H1 (cell line): ENCODE data around the gene QSOX2. TPM values are rescaled to one million over a fixed set of nuclear protein-coding genes. Genes with fewer than 3 reads are reported as not detected.

Experiments used
- CTCF ChIA-PET: fragments of 300-600 bp; sonication (Branson Sonifier 250); formaldehyde crosslinking; loops from one replicate; lab custom pipeline; 2021; ENCODE audit not compliant: partially characterized antibody; lab: Charles Lee
- POLR2A ChIA-PET: fragments of 300-600 bp; sonication (Branson Sonifier 250); formaldehyde crosslinking; loops from one replicate; lab custom pipeline; 2021; ENCODE audit warnings: inconsistent platforms; ENCODE audit not compliant: partially characterized antibody; lab: Charles Lee
- DNase-seq, 2 experiments: peaks; one replicate each; pipeline versions ENCODE4 v3.0.0 to v3.0.0-alpha.2; 2010 to 2022; ENCODE audit warnings: low spot score in 2 of 2, low read depth in 1 of 2, mixed read lengths in 1 of 2
- FAIRE-seq: peaks from 2 replicates; lab custom pipeline; 2011; peaks lifted over from hg19 to GRCh38; lab: Jason Lieb, UNC
- H2AFZ ChIP-seq: 2 replicates; pipeline ENCODE4 v1.8.1; 2012; ENCODE audit warnings: low read length, inconsistent platforms
- H2AK5ac ChIP-seq: 2 replicates; pipeline ENCODE4 v1.6.1; 2013; ENCODE audit warnings: low read depth, low read length
- H2BK120ac ChIP-seq: replicated peaks from 2 replicates; pipeline ENCODE3; 2013; ENCODE audit warnings: low read depth, low read length, inconsistent platforms
- H2BK12ac ChIP-seq: 2 replicates; pipeline ENCODE4 v1.6.1; 2013; ENCODE audit warnings: low read depth, low read length
- H2BK15ac ChIP-seq: 2 replicates; pipeline ENCODE4 v1.6.1; 2013; ENCODE audit warnings: low read length
- H2BK20ac ChIP-seq: 2 replicates; pipeline ENCODE4 v1.6.1; 2013; ENCODE audit warnings: low read length
- H2BK5ac ChIP-seq: 2 replicates; pipeline ENCODE4 v1.6.1; 2013; ENCODE audit warnings: low read depth, low read length
- H3K14ac ChIP-seq: 2 replicates; pipeline ENCODE4 v1.6.1; 2013; ENCODE audit warnings: inconsistent platforms; ENCODE audit not compliant: insufficient read length
- H3K18ac ChIP-seq: 2 replicates; pipeline ENCODE4 v1.6.1; 2013; ENCODE audit warnings: low read length; ENCODE audit errors: extremely low read depth
- H3K23ac ChIP-seq: 2 replicates; pipeline ENCODE4 v1.6.1; 2013; ENCODE audit warnings: inconsistent platforms; ENCODE audit not compliant: insufficient read length
- H3K23me2 ChIP-seq: 2 replicates; pipeline ENCODE4 v1.6.1; 2013; ENCODE audit warnings: low read depth, low read length
- H3K27ac ChIP-seq: 2 replicates; pipeline ENCODE4 v1.6.1; 2011; ENCODE audit warnings: low read depth, low read length, inconsistent platforms
- H3K27me3 ChIP-seq, 4 experiments: replicated peaks in 1 of 4; 1 replicate in 1 of 4; 2 replicates in 3 of 4; pipeline versions ENCODE4 v1.6.1 to v1.8.1; 2011 to 2013; ENCODE audit warnings: low read length in 3 of 4, mild to moderate bottlenecking in 3 of 4, inconsistent platforms in 2 of 4, mixed read lengths in 2 of 4, moderate library complexity in 1 of 4; ENCODE audit not compliant: control insufficient read depth in 3 of 4, insufficient read depth in 3 of 4; ENCODE audit errors: extremely low read depth in 1 of 4
- H3K36me3 ChIP-seq, 4 experiments: 2 replicates each; pipeline versions ENCODE4 v1.6.1 to v1.8.1; 2011 to 2013; ENCODE audit warnings: mild to moderate bottlenecking in 4 of 4, low read length in 3 of 4, moderate library complexity in 2 of 4, control low read depth in 1 of 4, inconsistent platforms in 1 of 4; ENCODE audit not compliant: insufficient read depth in 4 of 4, control insufficient read depth in 2 of 4
- H3K4ac ChIP-seq: replicated peaks from 2 replicates; pipeline ENCODE3; 2013; ENCODE audit warnings: low read length, low read depth, mixed read lengths, inconsistent platforms; ENCODE audit not compliant: insufficient read length
- H3K4me1 ChIP-seq, 4 experiments: replicated peaks in 1 of 4; 1 replicate in 1 of 4; 2 replicates in 3 of 4; pipeline versions ENCODE4 v1.6.1 to v1.8.1; 2011 to 2013; ENCODE audit warnings: low read length in 3 of 4, inconsistent platforms in 2 of 4, mixed read lengths in 1 of 4; ENCODE audit not compliant: insufficient read depth in 4 of 4, control insufficient read depth in 3 of 4
- H3K4me2 ChIP-seq, 2 experiments: 2 replicates each; pipeline versions ENCODE4 v1.6.1 to v1.8.1; 2011 to 2013; ENCODE audit warnings: low read depth in 2 of 2, low read length in 2 of 2, control low read depth in 1 of 2, inconsistent platforms in 1 of 2, mild to moderate bottlenecking in 1 of 2; ENCODE audit not compliant: insufficient read depth in 1 of 2
- H3K4me3 ChIP-seq, 4 experiments: fragments of 200-600, 300-600 bp in 1 of 4; sonication (generic), shearing (Covaris generic), sonication (Bioruptor Twin) in 1 of 4; 2 replicates each; pipeline versions ENCODE4 v1.5.1 to v1.8.1; 2011 to 2016; ENCODE audit warnings: low read length in 4 of 4, low read depth in 3 of 4, control low read depth in 2 of 4, inconsistent platforms in 2 of 4, mild to moderate bottlenecking in 2 of 4, mixed read lengths in 1 of 4, moderate library complexity in 1 of 4; ENCODE audit not compliant: insufficient read depth in 2 of 4; ENCODE audit errors: extremely low read depth in 1 of 4
- H3K56ac ChIP-seq: replicated peaks from 2 replicates; pipeline ENCODE3; 2013; ENCODE audit warnings: low read depth, mild to moderate bottlenecking, mixed read lengths, low read length, inconsistent platforms; ENCODE audit not compliant: insufficient read length
- H3K79me1 ChIP-seq: 2 replicates; pipeline ENCODE4 v1.6.1; 2013; ENCODE audit warnings: low read depth, low read length, control low read depth
- H3K79me2 ChIP-seq, 2 experiments: 2 replicates each; pipeline versions ENCODE4 v1.6.1 to v1.8.1; 2012 to 2013; ENCODE audit warnings: low read length in 2 of 2, mild to moderate bottlenecking in 2 of 2, inconsistent platforms in 1 of 2; ENCODE audit not compliant: insufficient read depth in 2 of 2, control insufficient read depth in 1 of 2
- H3K9ac ChIP-seq, 4 experiments: replicated peaks in 1 of 4; 1 replicate in 1 of 4; 2 replicates in 3 of 4; pipeline versions ENCODE4 v1.6.1 to v1.8.1; 2011 to 2013; ENCODE audit warnings: low read depth in 3 of 4, low read length in 3 of 4, control low read depth in 2 of 4, mild to moderate bottlenecking in 2 of 4, moderate library complexity in 2 of 4, inconsistent platforms in 1 of 4; ENCODE audit errors: extremely low read depth in 1 of 4
- H3K9me3 ChIP-seq, 2 experiments: 2 replicates each; pipeline versions ENCODE4 v1.6.1 to v1.8.1; 2012 to 2013; ENCODE audit warnings: mild to moderate bottlenecking in 2 of 2, moderate library complexity in 2 of 2, control low read depth in 1 of 2, inconsistent platforms in 1 of 2, low read depth in 1 of 2, low read length in 1 of 2, mixed read lengths in 1 of 2; ENCODE audit not compliant: insufficient read depth in 2 of 2
- H4K20me1 ChIP-seq, 2 experiments: replicated peaks in 1 of 2; 2 replicates each; pipeline versions ENCODE3 to v1.8.1; 2011 to 2013; ENCODE audit warnings: inconsistent platforms in 2 of 2, low read length in 2 of 2, mild to moderate bottlenecking in 1 of 2; ENCODE audit not compliant: insufficient read depth in 2 of 2, control insufficient read depth in 1 of 2
- H4K5ac ChIP-seq: 2 replicates; pipeline ENCODE4 v1.6.1; 2013; ENCODE audit warnings: low read length, low read depth, mixed read lengths, inconsistent platforms; ENCODE audit not compliant: insufficient read length
- H4K8ac ChIP-seq: 2 replicates; pipeline ENCODE4 v1.8.0; 2013; ENCODE audit warnings: mild to moderate bottlenecking, moderate library complexity, low read length, inconsistent platforms; ENCODE audit not compliant: insufficient read depth; ENCODE audit errors: extremely low read depth
- H4K91ac ChIP-seq: replicated peaks from 2 replicates; pipeline ENCODE3; 2013; ENCODE audit warnings: low read length, mixed read lengths, inconsistent platforms; ENCODE audit not compliant: insufficient read length
- CBX5 ChIP-seq: fragments of 300-800, 300-1000 bp; sonication (generic); IDR thresholded peaks from 2 replicates; pipeline ENCODE4 v1.7.1; 2016; ENCODE audit warnings: antibody characterized with exemption, low read length, low read depth
- CHD1 ChIP-seq: IDR thresholded peaks from 2 replicates; pipeline ENCODE4 v1.6.1; 2012; ENCODE audit warnings: low read depth, low read length, improper control_type of control experiment
- E2F6 ChIP-seq: IDR thresholded peaks from 2 replicates; pipeline ENCODE4 v1.6.1; 2012; ENCODE audit warnings: inconsistent platforms
- EP300 ChIP-seq, 2 experiments: IDR thresholded peaks; 1 replicate in 1 of 2; 2 replicates in 1 of 2; pipeline ENCODE4 v1.6.1; 2011 to 2012; ENCODE audit warnings: low read depth in 2 of 2, low read length in 2 of 2, mild to moderate bottlenecking in 2 of 2, borderline replicate concordance in 1 of 2, inconsistent platforms in 1 of 2, moderate library complexity in 1 of 2
- MAFK ChIP-seq: IDR thresholded peaks from 2 replicates; pipeline ENCODE4 v1.6.1; 2012; ENCODE audit warnings: low read depth, mild to moderate bottlenecking, improper control_type of control experiment, low read length
- NANOG ChIP-seq: IDR thresholded peaks from 2 replicates; pipeline ENCODE4 v1.6.1; 2011; ENCODE audit warnings: low read length, low read depth, mild to moderate bottlenecking, inconsistent platforms; ENCODE audit not compliant: insufficient read depth, poor library complexity, severe bottlenecking
- SUZ12 ChIP-seq: fragments of 200-600 bp; sonication (generic); IDR thresholded peaks from 2 replicates; pipeline ENCODE4 v1.6.1; 2012; ENCODE audit warnings: mild to moderate bottlenecking, inconsistent platforms, low read length, moderate library complexity, mixed read lengths
- TCF12 ChIP-seq: IDR thresholded peaks from 2 replicates; pipeline ENCODE4 v1.6.1; 2011; ENCODE audit warnings: low read depth, mild to moderate bottlenecking, low read length
- WGBS, 2 experiments: shearing (Covaris generic) in 1 of 2; methylation state at CpG; one replicate each; pipeline versions ENCODE4 v1.1.6 to v1.1.7; 2013 to 2015; ENCODE audit warnings: low lambda C conversion rate in 2 of 2, mixed read lengths in 2 of 2, inconsistent platforms in 1 of 2, low coverage in 1 of 2, missing lambda C conversion rate in 1 of 2; ENCODE audit not compliant: insufficient replicate concordance in 2 of 2, insufficient coverage in 1 of 2, insufficient read length in 1 of 2; ENCODE audit errors: extremely low coverage in 1 of 2, missing lambda C conversion rate in 1 of 2; 5-methylcytosine and 5-hydroxymethylcytosine counted together
- polyA plus RNA-seq, 7 experiments: library from polyadenylated mRNA; depleted of rRNA in 3 of 7; stranded (reverse) in 5 of 7; unstranded in 2 of 7; fragments of >200 nt in 5 of 7; fragments of 200-250 nt in 2 of 7; gene quantifications; 1 replicate in 5 of 7; 2 replicates in 1 of 7; 4 replicates in 1 of 7; pipeline versions ENCODE4 v1.2.1 to v1.2.3, GENCODE V29; 2011 to 2013; ENCODE audit warnings: missing spikeins in 2 of 7, mixed read lengths in 2 of 7
- total RNA-seq: library from RNA; stranded (reverse); fragmentation: NEBNext Ultra II Directional; extraction: Animal tissue kit (Norgen Biotek cat#: 25700); gene quantifications from 2 replicates; pipeline ENCODE4 v1.2.1, GENCODE V29; 2021
- TF ChIP-seq, protein P1 (sequence below): IDR thresholded peaks from 2 replicates; pipeline ENCODE4 v1.6.1; 2012; ENCODE audit warnings: low read length, inconsistent platforms

The QSOX2 gene
- total and polyA plus RNA-seq, 2 of the 8 experiments (the other 6 are each of a cell fraction or from before 2014, with no cell fraction given) = 18.0 to 28.6 TPM

DNA sequence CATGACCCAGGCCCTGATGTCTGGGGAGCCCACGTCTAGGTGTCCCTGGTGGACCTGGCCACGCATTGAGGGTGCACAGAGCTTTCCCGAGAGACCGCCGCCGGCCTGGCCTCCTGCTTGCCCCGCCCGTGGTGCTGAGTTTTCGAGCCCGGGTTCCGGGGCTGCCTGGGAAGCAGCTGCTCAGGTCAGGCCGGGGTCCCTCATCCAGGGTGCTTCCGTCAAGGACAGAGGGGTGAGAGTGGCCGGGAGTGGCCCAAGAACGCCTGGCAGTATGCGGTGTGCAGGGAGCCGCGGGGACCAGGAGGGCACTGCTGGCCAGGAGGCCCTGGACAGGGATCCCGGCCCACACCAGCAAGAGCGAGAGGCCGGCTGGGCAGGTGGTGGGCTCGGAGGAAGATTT lies 38.7 kb upstream of the QSOX2 start:
- H3K4me3 ChIP-seq = no peak overlapping the region
- 0 out of 2 replicates have a peak overlapping the region, but pooled peaks have one; percentile 48 for H2AFZ ChIP-seq
- no peak overlapping the region for H3K56ac ChIP-seq
- peaks cover 0 to 4% (median 2%) of the 10 kb centered on the region in 4 experiments; a peak in 3 of 7 replicates for H3K4me1 ChIP-seq
- H4K91ac ChIP-seq = no peak overlapping the region
- WGBS, 2 experiments = 81% methylated on average over 19 of the region's 22 CpGs; no CpG with 5 or more reads in 1 of the 2 experiments
- no peak overlapping the region for H3K9ac ChIP-seq
- H2BK5ac ChIP-seq = no peak overlapping the region
- no peak overlapping the region for H3K4ac ChIP-seq
- H3K23ac ChIP-seq = no peak overlapping the region
- H2BK15ac ChIP-seq = peak overlapping the region; percentile 61; the same call in 1 of the 2 replicates
- H4K8ac ChIP-seq = no peak overlapping the region
- CTCF ChIA-PET = interaction anchor here (0.7 to 5.2 kb wide), 30 partner anchors 8 to 150 kb away, joined by 3 to 40 read pairs (median 5); partner anchors contain the start of gene DNLZ
- H3K36me3 ChIP-seq = no peaks in the 10 kb centered on the region
- no peak for TF ChIP-seq E2F6
- TF ChIP-seq MAFK = no peak
- TF ChIP-seq CHD1 = no peak
- no peak for TF ChIP-seq SUZ12
- no peak for TF ChIP-seq TCF12
- TF ChIP-seq CBX5 = no peak
- TF ChIP-seq, protein P1, sequence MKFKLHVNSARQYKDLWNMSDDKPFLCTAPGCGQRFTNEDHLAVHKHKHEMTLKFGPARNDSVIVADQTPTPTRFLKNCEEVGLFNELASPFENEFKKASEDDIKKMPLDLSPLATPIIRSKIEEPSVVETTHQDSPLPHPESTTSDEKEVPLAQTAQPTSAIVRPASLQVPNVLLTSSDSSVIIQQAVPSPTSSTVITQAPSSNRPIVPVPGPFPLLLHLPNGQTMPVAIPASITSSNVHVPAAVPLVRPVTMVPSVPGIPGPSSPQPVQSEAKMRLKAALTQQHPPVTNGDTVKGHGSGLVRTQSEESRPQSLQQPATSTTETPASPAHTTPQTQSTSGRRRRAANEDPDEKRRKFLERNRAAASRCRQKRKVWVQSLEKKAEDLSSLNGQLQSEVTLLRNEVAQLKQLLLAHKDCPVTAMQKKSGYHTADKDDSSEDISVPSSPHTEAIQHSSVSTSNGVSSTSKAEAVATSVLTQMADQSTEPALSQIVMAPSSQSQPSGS = no peak
- no peak for TF ChIP-seq EP300 (IDR thresholded peaks at IDR 0.05; ENCODE audit: borderline replicate concordance in 1 of 2, low read depth in 2 of 2, low read length in 2 of 2)
- no peak for TF ChIP-seq NANOG
- TF ChIP-seq, all 59 proteins: peak for 0
- Histone ChIP-seq H3K18ac (no peak overlapping the region; the same call in 1 of the 2 replicates), H2BK12ac (peak overlapping the region; percentile 87; the same call in 1 of the 2 replicates), H3K79me1 (no peaks in the 10 kb centered on the region), H2AK5ac (no peak overlapping the region), H2BK120ac (no peak overlapping the region), H4K20me1 (no peaks in the 10 kb centered on the region), H4K5ac (no peak overlapping the region), H3K4me2 (0 out of 4 replicates have a peak overlapping the region, but pooled peaks of 1 of the 2 experiments have one; percentile 32), H3K27me3 (no peaks in the 10 kb centered on the region), H3K23me2 (no peaks in the 10 kb centered on the region), H2BK20ac (no peak overlapping the region), H3K79me2 (no peaks in the 10 kb centered on the region), H3K14ac (no peak overlapping the region), H3K9me3 (no peaks in the 10 kb centered on the region), H3K27ac (no peak overlapping the region)
- POLR2A ChIA-PET = no interaction called here
- FAIRE-seq = no peak
- DNase-seq = no peak
